OCI-LY7 (cell line): Measurements from ENCODE around the gene RNF133.

ENCODE experiments used
- CTCF ChIP-seq: fragments of 200-600 bp; sonication (generic); conservative IDR thresholded peaks from 2 replicates; pipeline ENCODE4 v1.5.1; 2014; ENCODE audit warnings: mild to moderate bottlenecking, antibody characterized with exemption, low read length, moderate library complexity, mixed read lengths
- EZH2phosphoT487 ChIP-seq: fragments of 200-600 bp; sonication (generic); IDR thresholded peaks from 2 replicates; pipeline ENCODE4 v1.6.1; 2018; ENCODE audit warnings: low read depth, borderline replicate concordance, mild to moderate bottlenecking, mixed run types, antibody characterized with exemption, low read length, moderate library complexity, mixed read lengths

- no peak for TF ChIP-seq CTCF
- no peak for TF ChIP-seq EZH2phosphoT487
These were observed 48.0 kb upstream of the RNF133 start for GRCh38 chr7:122746948-122747347.
